DMS153 treated with DMSO at 0.1 percent for 48 hours (cell line): Measurements from ENCODE around the gene BMPER.

ENCODE experiments used
- DNase-seq: peaks from one replicate; lab custom pipeline; 2025; ENCODE audit not compliant: unreplicated experiment; lab: John Stamatoyannopoulos, UW

The BMPER gene

DNA sequence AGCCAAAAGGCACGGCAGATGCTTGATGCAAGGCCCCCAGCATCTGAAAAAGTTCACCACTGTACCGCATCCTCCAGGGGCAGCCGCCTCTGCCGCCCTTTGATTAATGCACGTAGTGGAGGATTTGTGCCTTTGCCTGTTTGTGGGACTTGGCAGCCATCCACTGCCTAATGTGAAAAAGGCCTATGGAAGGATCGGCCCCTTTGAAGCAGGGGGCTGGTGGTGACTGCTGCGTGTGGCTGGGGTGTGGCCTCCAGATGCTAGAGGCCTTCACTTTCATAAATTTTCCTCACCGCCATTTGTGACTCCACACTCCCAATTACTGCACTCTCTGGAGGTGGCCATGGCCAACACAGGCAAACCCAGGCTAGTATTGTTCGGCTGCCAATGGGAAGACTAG lies 226.0 kb downstream of the BMPER start:
- no peak for DNase-seq

DNA sequence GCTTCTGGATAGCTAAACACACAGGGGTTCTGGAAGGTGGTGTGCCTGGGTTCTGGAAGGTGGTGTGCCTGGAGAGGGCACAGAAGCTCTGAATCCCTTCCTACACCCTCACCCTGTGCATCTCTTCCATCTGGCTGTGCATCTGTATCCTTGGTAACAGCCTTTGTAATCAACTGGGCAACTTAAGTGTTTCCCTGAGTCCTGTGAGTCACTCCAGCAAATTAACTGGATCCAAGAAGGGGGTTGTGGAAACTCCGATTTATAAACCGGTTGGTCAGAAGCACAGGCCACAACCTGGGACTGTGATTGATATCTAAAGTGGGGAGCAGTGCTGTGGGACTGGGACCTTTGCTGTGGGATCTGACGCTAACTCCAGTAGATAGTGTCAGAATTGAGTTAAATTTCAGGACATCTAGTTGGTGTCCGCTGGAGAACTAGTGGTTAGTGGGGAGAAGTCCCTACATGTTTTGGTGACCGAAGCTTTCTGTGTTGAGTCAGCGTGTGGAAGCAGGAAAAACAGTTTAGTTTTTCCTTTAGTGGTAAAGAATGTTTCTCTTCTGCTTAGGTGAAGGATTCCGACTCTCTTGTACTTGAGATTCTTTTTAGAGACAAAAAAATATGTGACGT lies 228.1 kb downstream of the BMPER start:
- no peak for DNase-seq

DNA sequence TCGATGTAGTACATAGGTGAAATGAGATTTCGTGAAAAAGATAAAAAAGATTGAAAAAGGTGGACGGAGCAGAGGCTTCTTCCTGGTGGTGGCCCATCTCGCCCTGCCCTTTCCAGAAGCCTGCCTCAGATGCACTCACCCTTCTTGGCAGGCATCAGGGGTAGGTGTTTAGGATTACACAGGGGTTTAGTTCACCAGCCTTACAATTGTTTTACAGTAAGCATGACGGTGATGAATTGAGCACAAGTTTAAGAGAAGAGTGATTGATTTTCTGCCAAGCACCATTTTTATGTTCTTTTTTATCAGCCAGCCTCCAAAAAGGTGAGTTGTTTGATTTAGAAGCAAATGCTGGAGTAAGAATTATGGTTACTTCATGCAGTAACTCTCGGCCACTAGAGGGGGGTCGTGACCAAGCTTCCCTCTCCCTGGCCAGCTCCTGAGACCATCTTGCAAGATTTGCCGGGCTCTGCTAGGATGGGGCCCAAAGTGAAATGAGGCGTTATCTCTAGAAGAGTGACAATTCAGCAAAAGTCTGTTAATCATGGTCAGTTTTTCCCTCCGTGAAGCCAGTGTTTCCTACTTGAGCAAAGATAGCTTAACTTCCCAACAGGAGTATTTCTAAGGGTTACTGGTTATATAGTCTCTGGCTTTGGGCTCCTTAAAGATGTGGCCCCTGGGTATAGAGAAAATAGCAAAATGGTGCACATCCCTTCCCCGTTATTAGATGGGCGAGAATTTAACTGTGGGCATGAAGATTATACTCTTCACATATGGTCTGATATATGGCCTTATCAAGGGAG lies 228.8 kb downstream of the BMPER start:
- peak; percentile 64 for DNase-seq

GRCh38 chr7:34135924-34136323 lies 230.6 kb downstream of the BMPER start:
- DNase-seq, result no peak

- DNase-seq, result no peak
Measured at GRCh38 chr7:34136698-34137097, 231.4 kb downstream of the BMPER start.

- no peak for DNase-seq
Measured at GRCh38 chr7:34137176-34137575, 231.8 kb downstream of the BMPER start.

DNA sequence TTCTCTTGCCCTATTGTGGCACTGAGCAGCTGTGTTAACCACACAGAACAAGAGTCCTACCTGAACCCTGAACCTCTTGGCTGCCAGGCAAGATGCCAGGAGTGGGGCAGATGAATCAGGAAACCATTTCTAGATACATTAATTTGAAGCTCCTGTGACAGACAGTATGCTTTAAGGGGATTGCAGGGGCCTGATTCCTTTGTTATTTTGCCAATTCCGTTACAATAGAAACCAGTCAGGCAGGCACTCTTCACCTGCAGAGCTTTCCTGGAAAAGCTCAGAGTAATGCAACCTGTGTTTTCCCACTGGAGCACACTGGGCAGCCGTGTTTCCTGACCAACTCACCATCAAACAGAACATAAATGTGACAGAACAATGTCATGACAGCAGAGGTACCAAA lies 233.1 kb downstream of the BMPER start:
- peak; percentile 83 for DNase-seq

DNA sequence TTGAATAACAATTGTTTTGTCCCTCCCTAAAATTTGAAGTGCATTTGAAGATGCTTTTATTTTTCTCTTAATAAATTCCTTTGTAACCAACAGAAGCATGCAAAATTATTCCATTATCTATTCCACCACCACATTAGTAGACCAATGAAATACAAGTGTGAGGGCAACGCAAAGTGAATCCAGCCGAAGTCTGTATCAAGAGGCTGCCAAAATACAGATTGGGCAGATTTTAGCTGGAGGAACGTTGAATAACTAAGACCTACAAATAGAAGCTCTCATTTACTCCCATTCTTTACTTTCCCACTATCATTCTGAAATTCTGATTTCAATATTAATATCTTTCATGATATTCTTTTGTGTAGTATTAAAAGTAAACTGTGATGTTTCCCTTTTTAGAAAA lies 233.7 kb downstream of the BMPER start:
- DNase-seq, result no peak

DNA sequence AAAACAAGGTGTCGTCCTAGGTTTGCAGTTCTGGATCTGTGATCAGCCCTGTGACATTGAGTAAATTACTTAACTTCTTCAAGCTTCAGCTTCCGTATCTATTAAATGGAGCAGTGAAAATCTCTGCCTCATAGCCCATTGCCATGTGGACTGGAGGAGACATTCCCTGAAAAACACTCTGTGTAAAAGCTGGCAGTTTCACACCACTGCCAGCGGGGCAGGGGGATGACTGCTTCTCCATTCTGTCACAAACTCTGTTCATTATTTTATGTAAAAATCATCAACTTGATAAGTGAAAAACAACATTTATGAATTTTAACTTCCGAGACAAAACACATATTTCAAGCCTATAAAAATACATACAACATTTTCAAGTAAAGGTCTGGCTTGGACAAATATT lies 234.7 kb downstream of the BMPER start:
- no peak for DNase-seq

DNA sequence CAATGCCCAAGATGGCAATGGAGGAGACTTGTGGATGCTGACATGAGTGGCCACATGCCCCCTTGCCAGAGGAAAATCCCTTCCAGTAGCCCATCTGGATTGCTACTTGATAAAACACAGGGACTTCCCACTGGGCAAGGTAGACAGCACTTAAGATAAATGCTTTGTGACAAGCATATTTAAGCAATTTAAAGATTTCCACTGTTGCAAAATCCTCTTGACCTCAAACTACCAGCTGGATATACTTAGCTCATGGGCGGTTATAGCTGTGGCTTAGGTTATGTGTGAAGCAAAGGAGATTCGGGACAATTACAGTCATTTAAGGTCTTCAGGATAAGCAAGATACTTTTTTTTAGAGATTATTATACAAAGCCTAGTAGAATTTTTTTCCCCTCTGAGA lies 238.1 kb downstream of the BMPER start:
- no peak for DNase-seq

GRCh38 chr7:34145603-34146002 lies 240.3 kb downstream of the BMPER start:
- no peak for DNase-seq

DNA sequence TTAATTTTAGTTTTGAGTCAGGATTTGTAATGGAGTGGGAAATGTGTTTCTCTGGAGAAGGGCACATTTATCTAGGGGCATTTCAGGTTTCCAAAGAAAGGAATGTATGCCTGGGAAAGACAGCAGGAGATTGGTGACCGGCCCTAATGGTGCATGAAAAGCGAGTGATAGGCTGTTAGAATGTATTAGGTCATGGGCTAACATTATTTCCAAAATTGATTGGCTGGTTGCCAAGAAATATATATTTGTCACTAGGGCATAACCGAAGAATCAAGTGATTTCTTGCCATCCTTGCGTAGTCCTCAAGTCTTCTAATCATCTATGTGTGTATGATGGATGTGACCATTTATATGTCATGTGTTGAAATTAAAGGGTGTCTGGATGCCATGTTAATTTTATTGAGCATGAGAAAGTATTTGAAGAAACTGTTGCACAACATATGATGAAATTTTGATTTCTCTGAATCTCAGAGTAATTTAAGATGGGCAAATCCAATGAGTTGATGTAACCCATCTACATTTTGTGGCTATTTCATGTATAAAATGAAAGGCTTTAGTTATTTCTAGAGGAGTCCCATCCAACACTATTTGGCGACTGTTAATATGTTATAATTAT lies 248.4 kb downstream of the BMPER start:
- no peak for DNase-seq

DNA sequence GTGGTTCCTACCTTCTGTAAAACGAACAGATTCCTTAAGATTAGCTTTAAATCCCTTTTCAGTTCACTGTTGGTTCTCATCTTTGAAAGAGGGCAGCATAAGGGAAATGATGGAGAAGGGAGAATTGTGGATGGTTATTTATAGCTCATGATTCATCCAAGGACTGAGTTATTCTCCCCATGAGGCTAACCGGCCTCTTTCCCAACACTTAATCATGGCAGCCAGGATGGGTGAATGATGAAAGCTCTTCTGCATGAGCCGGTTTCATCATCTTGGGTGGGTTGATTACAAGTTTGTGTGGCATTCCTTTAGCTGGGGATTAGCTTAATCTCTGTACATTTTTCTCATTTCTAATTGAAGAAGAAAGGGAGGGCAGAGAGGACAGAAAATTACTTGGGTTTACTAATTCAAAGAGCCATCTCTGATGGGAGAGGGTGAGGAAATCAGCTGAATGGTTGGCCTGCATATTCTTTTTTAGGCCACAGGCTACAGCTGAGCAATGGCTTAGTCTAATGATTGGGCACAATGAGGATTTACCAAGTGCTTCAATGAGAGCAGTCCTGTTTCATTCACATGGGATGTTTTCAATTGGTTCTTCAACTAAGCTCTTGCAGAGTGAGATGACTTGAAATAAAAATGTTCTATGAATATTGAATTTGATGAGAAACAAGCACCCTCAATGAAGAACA lies 250.0 kb downstream of the BMPER start:
- DNase-seq, result no peak

DNA sequence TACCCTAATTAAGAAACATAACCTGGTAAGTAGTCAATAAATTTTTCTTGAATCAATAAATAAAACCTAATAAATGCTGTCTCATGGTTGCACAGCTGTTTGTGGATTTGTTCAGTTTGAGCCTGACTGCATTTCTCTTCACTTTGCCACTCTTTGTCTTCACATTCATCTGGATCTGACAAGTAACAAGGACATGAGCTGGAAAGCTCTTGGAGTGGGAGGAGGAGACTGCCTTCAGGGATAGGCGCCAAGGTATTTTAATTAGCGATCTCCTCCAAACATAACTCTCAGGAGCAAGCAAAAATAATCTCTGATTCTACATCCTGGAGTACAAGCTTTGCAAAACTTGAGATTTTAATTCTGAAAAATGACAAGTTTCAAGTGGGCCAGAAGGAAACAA lies 251.0 kb downstream of the BMPER start:
- DNase-seq, result no peak

- DNase-seq, result no peak
Measured at GRCh38 chr7:34157137-34157536, 251.8 kb downstream of the BMPER start.

DNA sequence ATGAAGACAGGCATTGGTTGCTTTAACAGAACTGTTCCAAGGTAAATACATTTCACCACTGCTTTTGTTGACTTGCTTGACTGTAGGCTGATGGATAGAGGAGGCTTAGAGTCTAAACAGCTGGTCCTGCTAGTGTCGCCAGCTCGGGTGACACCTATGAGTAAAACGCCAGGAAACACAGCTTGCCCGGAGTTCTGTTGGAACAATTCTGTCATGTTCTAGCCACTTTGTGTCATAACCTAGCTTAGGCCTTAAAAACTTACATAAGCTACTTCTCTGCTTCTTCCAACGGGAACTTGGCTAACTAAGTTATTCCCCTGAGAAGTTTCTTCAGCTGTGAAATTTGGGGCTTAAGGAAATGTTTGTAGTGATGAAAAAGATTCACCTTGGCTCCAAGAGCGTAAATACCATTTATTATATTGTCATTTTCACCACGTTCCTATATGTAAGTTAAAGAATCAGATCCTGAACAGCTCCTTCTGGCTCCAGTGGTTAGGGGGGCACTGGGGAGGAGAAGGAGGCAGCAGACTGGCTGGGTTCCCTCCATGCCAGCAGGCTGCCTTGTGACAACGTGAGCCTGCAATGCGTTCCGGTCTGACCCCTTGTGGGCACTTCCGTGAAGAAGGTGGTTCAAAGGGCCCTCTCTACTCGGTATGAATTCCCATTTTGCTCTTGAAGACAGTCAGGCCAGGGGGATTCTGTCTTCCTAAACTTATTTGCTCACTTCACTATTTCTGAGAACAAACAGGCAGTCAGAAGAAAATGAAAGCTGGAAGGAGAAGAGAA lies 253.2 kb downstream of the BMPER start:
- DNase-seq, result no peak

DNA sequence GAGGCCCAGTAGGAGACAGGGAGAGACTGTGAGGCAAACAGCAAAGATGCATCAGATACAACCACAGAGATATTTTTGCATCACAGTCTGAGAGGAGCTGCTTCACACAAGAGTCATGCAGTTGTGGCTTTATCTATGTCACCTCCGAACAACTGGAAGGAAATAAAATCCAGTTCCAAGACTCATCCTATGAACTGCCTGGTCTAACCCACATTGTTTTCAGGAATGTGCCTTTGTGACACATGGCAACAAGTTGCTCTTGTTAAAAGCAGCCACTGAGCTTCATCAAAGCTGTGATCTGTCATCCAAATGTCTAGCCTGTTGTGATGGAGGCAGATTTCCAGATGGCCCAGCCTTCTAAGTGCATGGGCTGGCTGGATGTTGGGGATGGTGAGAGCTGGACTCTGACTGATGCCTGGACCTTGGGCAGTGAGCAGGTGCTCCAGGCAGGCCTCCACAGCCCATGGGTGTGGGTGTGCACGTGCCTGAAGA lies 255.0 kb downstream of the BMPER start:
- no peak for DNase-seq

DNA sequence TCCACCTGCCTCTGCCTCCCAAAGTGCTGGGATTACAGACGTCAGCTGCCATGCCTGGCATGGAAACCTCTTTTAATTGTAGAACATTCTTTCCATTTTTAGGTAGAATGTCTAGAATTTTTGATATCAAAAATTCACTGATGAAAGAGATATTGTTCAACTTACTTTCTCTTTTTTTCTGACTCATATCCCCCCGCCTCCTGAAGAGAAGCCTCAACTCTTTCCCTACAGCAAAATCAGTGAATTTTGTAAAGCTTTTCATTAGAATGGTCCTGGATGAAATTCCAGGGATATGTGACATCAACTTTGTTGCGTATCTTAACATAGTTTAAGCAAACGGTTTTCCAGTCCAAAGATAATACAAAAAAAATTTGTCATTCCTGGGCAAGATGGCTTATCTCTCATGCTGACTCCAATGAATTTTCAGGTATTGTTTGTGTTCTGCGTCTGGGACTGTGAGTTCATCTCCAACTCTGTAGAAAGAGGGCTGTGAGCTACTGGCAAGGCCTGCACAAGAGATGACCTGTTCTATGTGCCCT lies 256.8 kb downstream of the BMPER start:
- DNase-seq, result no peak

- no peak for DNase-seq
Measured at GRCh38 chr7:34162677-34163076, 257.3 kb downstream of the BMPER start.

GRCh38 chr7:34163956-34164355 lies 258.6 kb downstream of the BMPER start:
- no peak for DNase-seq

GRCh38 chr7:34165466-34165865 lies 260.1 kb downstream of the BMPER start:
- DNase-seq, result no peak
